K562 (cell line): ENCODE results near the gene HECW1. TPM values are rescaled to one million over a fixed set of nuclear protein-coding genes. Genes with fewer than 3 reads are reported as not detected.

Experiments used
- ATAC-seq: fragments of 200-7000 bp; cut with Tn5 transposase; 3 replicates; pipeline ENCODE4 v1.9.1; 2020; ENCODE audit warnings: moderate library complexity
- BruUV-seq: library from RNA; stranded (reverse); fragments of 400-500 nt; replicated peaks from 2 replicates; lab custom pipeline; 2021; lab: Mats Ljungman, UMichigan
- CTCF ChIA-PET: fragments of 300-600 bp; formaldehyde crosslinking; extraction: SDS; loops from one replicate; lab custom pipeline; 2021; ENCODE audit warnings: low intra/inter-chr PET ratio; lab: Yijun Ruan, JAX
- POLR2A ChIA-PET: fragments of 300-600, 350-650 bp; sonication (Branson Sonifier 250); formaldehyde crosslinking; extraction: SDS; loops from one replicate; lab custom pipeline; 2021; ENCODE audit warnings: antibody characterized with exemption, inconsistent platforms; lab: Yijun Ruan, JAX
- DNase-seq, 4 experiments: peaks; one replicate each; pipeline versions ENCODE4 v3.0.0 to v3.0.0-alpha.2; 2011 to 2018; ENCODE audit warnings: low spot score in 3 of 4, mixed read lengths in 3 of 4; ENCODE audit errors: extremely low read depth in 1 of 4
- FAIRE-seq: peaks from 2 replicates; lab custom pipeline; 2011; peaks lifted over from hg19 to GRCh38; lab: Jason Lieb, UNC
- H2AFZ ChIP-seq: 2 replicates; pipeline ENCODE4 v1.6.0; 2011; ENCODE audit warnings: low read depth, low read length, control low read depth, inconsistent platforms
- H3K27ac ChIP-seq: fragments of 200-600 bp; 3 replicates; pipeline ENCODE4 v1.8.0; 2011; ENCODE audit warnings: low read depth, mild to moderate bottlenecking, control low read depth, inconsistent platforms, low read length, moderate library complexity, mixed read lengths; ENCODE audit errors: extremely low read depth
- H3K27me3 ChIP-seq, 2 experiments: fragments of 300-600 bp in 1 of 2; 2 replicates in 1 of 2; 3 replicates in 1 of 2; pipeline versions ENCODE4 v1.6.0 to v1.8.0; 2011; ENCODE audit warnings: inconsistent platforms in 2 of 2, low read length in 2 of 2, mild to moderate bottlenecking in 1 of 2, mixed read lengths in 1 of 2, moderate library complexity in 1 of 2; ENCODE audit not compliant: control insufficient read depth in 2 of 2, insufficient read depth in 2 of 2
- H3K36me3 ChIP-seq: fragments of 300-600 bp; 3 replicates; pipeline ENCODE4 v1.8.0; 2011; ENCODE audit warnings: mild to moderate bottlenecking, low read length, inconsistent platforms; ENCODE audit not compliant: control insufficient read depth, insufficient read depth
- H3K4me1 ChIP-seq, 2 experiments: fragments of 200-600 bp in 1 of 2; replicated peaks in 1 of 2; 2 replicates in 1 of 2; 3 replicates in 1 of 2; pipeline versions ENCODE4 v1.5.1 to v1.8.0; 2011; ENCODE audit warnings: inconsistent platforms in 2 of 2, low read length in 2 of 2, mild to moderate bottlenecking in 1 of 2, mixed read lengths in 1 of 2, moderate library complexity in 1 of 2; ENCODE audit not compliant: control insufficient read depth in 2 of 2, insufficient read depth in 2 of 2
- H3K4me2 ChIP-seq: 2 replicates; pipeline ENCODE4 v1.6.1; 2011; ENCODE audit warnings: low read length, control low read depth, inconsistent platforms, mixed read lengths; ENCODE audit not compliant: insufficient read depth
- H3K4me3 ChIP-seq: fragments of 200-600 bp; sonication (generic), shearing (Covaris generic); 2 replicates; pipeline ENCODE4 v1.5.1; 2016; ENCODE audit warnings: control low read depth, inconsistent platforms
- H3K79me2 ChIP-seq: fragments of 200-600 bp; 3 replicates; pipeline ENCODE4 v1.8.0; 2011; ENCODE audit warnings: low read length, inconsistent platforms; ENCODE audit not compliant: control insufficient read depth, insufficient read depth
- H3K9ac ChIP-seq, 2 experiments: 2 replicates each; pipeline versions ENCODE4 v1.6.0 to v1.6.1; 2011; ENCODE audit warnings: low read depth in 2 of 2, low read length in 2 of 2, control low read depth in 1 of 2, inconsistent platforms in 1 of 2, mild to moderate bottlenecking in 1 of 2, mixed read lengths in 1 of 2; ENCODE audit not compliant: insufficient read depth in 1 of 2
- H3K9me1 ChIP-seq: one replicate; pipeline ENCODE4 v1.6.0; 2011; ENCODE audit warnings: inconsistent platforms, mild to moderate bottlenecking, low read length, moderate library complexity; ENCODE audit not compliant: control insufficient read depth, insufficient read depth
- H3K9me3 ChIP-seq: replicated peaks from 2 replicates; pipeline ENCODE4 v1.5.1; 2011; ENCODE audit warnings: low read depth, low read length, inconsistent platforms; ENCODE audit not compliant: control insufficient read depth, insufficient read depth
- H4K20me1 ChIP-seq: replicated peaks from 2 replicates; pipeline ENCODE4 v1.6.1; 2011; ENCODE audit warnings: low read length, inconsistent platforms, mixed read lengths; ENCODE audit not compliant: control insufficient read depth, insufficient read depth
- BACH1 ChIP-seq: fragments of 200-800 bp; sonication (Bioruptor generic); IDR thresholded peaks from 2 replicates; pipeline ENCODE4 v1.6.1; 2016; ENCODE audit warnings: missing genetic modification characterization, missing compliant biosample characterization
- CBX3 ChIP-seq, 2 experiments: IDR thresholded peaks; 1 replicate in 1 of 2; 2 replicates in 1 of 2; pipeline ENCODE4 v1.6.1; 2012; ENCODE audit warnings: inconsistent platforms in 2 of 2, low read length in 2 of 2, borderline replicate concordance in 1 of 2, control low read depth in 1 of 2
- CREBBP ChIP-seq: IDR thresholded peaks from one replicate; pipeline ENCODE4 v1.6.1; 2012; ENCODE audit warnings: low read depth, mild to moderate bottlenecking, control low read depth, inconsistent platforms, low read length
- FOXA3 ChIP-seq, 2 experiments: fragments of 450-650 bp in 1 of 2; sonication (generic) in 1 of 2; formaldehyde crosslinking; IDR thresholded peaks in 1 of 2; conservative IDR thresholded peaks in 1 of 2; 2 replicates each; pipeline versions ENCODE4 v1.4.0 to v1.8.0; 2020 to 2022; ENCODE audit warnings: mild to moderate bottlenecking in 2 of 2, missing genetic modification reagents in 1 of 2
- FUS ChIP-seq: fragments of 200-400 bp; formaldehyde crosslinking; optimal IDR thresholded peaks from 2 replicates; pipeline ENCODE3; 2017; ENCODE audit warnings: low read depth, low read length
- JUND ChIP-seq, 2 experiments: IDR thresholded peaks; 2 replicates in 1 of 2; 3 replicates in 1 of 2; pipeline ENCODE4 v1.6.1; 2011; ENCODE audit warnings: borderline replicate concordance in 2 of 2, low read depth in 2 of 2, low read length in 2 of 2, improper control_type of control experiment in 1 of 2, missing biosample characterization in 1 of 2, missing genetic modification characterization in 1 of 2, missing genetic modification reagents in 1 of 2
- MAFF ChIP-seq: IDR thresholded peaks from 2 replicates; pipeline ENCODE4 v1.6.1; 2012; ENCODE audit warnings: low read length, improper control_type of control experiment
- RB1 ChIP-seq: fragments of 450-650 bp; IDR thresholded peaks from 2 replicates; pipeline ENCODE4 v1.6.1; 2017; ENCODE audit warnings: low read depth, mild to moderate bottlenecking
- SOX6 ChIP-seq: fragments of 450-650 bp; IDR thresholded peaks from 2 replicates; pipeline ENCODE4 v1.6.1; 2014; ENCODE audit warnings: mild to moderate bottlenecking
- TAF15 ChIP-seq: fragments of 200-400 bp; formaldehyde crosslinking; IDR thresholded peaks from 2 replicates; pipeline ENCODE4 v1.6.1; 2017; ENCODE audit warnings: mild to moderate bottlenecking, low read depth, low read length, moderate library complexity
- WGBS: fragments of 100-300 bp; shearing (Covaris generic); methylation state at CpG from one replicate; pipeline ENCODE4 v1.1.6; 2016; ENCODE audit warnings: low coverage, mixed read lengths; ENCODE audit not compliant: insufficient coverage; ENCODE audit errors: missing lambda C conversion rate; 5-methylcytosine and 5-hydroxymethylcytosine counted together
- in situ Hi-C: fragments of 300-500 bp; cut with MboI; formaldehyde crosslinking; loops from 4 replicates; pipeline ENCODE4 v1.15.0; 2018; ENCODE audit warnings: inconsistent platforms, mixed read lengths
- intact Hi-C: fragments of 100-400 bp; cut with micrococcal nuclease; formaldehyde crosslinking; loops from 2 replicates; pipeline ENCODE4 v1.14.2; 2022
- polyA plus RNA-seq, 8 experiments: library from polyadenylated mRNA; depleted of rRNA in 4 of 8; stranded (reverse) in 5 of 8; unstranded in 3 of 8; fragments of >200 nt; fragmentation: Nextera tagmentation in 2 of 8; fragmentation: Illumina TruSeq in 1 of 8; extraction: Ambion mirVana in 2 of 8; extraction: Trizol in 1 of 8; gene quantifications; 2 replicates each; pipeline versions ENCODE4 v1.2.1 to v1.2.3, GENCODE V29; 2011 to 2014; ENCODE audit warnings: inconsistent platforms in 1 of 8, missing spikeins in 1 of 8
- total RNA-seq, 7 experiments: library from RNA; depleted of rRNA in 6 of 7; stranded (reverse); fragments of >200 nt in 6 of 7; fragmentation: Illumina TruSeq in 2 of 7; extraction: Trizol in 2 of 7; gene quantifications; 2 replicates each; pipeline versions ENCODE4 v1.2.1 to v1.2.3, GENCODE V29; 2011 to 2021; ENCODE audit warnings: low replicate concordance in 1 of 7
- TF ChIP-seq, protein P1 (sequence below): fragments of 450-650 bp; IDR thresholded peaks from 2 replicates; pipeline ENCODE4 v1.6.1; 2017; ENCODE audit warnings: antibody characterized with exemption, mild to moderate bottlenecking
- TF ChIP-seq, protein P2 (sequence below), 2 experiments: IDR thresholded peaks; 2 replicates each; pipeline ENCODE4 v1.6.1; 2012; ENCODE audit warnings: improper control_type of control experiment in 2 of 2, low read depth in 2 of 2, low read length in 2 of 2, borderline replicate concordance in 1 of 2
- TF ChIP-seq, protein P3 (sequence below): fragments of 450-650 bp; formaldehyde crosslinking; IDR thresholded peaks from 2 replicates; pipeline ENCODE4 v1.4.0; 2020; ENCODE audit warnings: mild to moderate bottlenecking, mixed read lengths

Gene HECW1
- total and polyA plus RNA-seq, 9 of the 15 experiments (the other 6 are each of a cell fraction or from before 2014, with no cell fraction given), result 0.07 to 0.31 (median 0.13) TPM; not detected in 4

DNA sequence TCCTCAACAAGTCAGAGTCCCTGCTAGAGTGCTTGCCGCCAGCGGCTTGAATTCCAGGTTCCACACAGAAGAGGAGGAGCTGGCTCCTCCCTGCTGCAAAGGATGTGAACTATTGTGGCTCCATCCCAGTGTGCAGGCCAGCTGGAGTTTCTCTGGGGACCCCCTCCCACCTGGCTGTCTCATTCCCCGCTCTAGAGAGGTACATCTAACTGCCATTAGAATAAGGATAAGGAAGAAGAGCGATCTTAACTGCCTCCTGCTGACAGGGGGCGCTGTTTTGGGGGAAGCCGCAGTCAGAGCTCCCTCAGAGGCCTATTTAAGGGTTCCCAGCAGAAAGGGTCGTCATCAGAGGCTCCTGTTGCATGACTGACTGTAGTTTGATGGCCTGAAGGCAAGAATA lies 40.8 kb upstream of the HECW1 start:
- Histone ChIP-seq H3K4me2 (peak overlapping the region; percentile 13; the same call in 1 of the 2 replicates), H3K36me3 (no peaks in the 10 kb centered on the region), H2AFZ (peak overlapping the region; percentile 95), H3K9ac (no peak overlapping the region), H4K20me1 (no peaks in the 10 kb centered on the region), H3K9me1 (no peaks in the 10 kb centered on the region), H3K27me3 (no peaks in the 10 kb centered on the region), H3K4me3 (no peak overlapping the region), H3K4me1 (peaks cover 0 to 11% of the 10 kb centered on the region in 2 experiments; a peak in 3 of 5 replicates), H3K9me3 (no peaks in the 10 kb centered on the region), H3K27ac (peak overlapping the region; percentile 65; the same call in 1 of the 3 replicates), H3K79me2 (no peaks in the 10 kb centered on the region)
- in situ Hi-C loops (no loop called here), intact Hi-C loops (loop anchor here (2.0 kb wide), 1 partner anchor 33 kb away; no protein-coding TSS in a partner anchor)
- DNase-seq (peak; percentile 20 to 78 (median 28)), ATAC-seq (peak; percentile 89), FAIRE-seq (peak; percentile 78)
- no TSS peak for BruUV-seq
- ChIA-PET CTCF (no interaction called here), POLR2A (interaction anchor here (0.8 to 1.3 kb wide), 3 partner anchors 13 to 140 kb away, joined by 3 read pairs; partner anchors contain the start of genes MRPL32 and PSMA2)
- 46% methylated on average over 7 of the region's 7 CpGs for WGBS
- TF ChIP-seq RB1, result no peak
- TF ChIP-seq SOX6, result peak; percentile 13; the same call in 1 of the 2 replicates
- no peak for TF ChIP-seq CREBBP
- TF ChIP-seq, protein P1, sequence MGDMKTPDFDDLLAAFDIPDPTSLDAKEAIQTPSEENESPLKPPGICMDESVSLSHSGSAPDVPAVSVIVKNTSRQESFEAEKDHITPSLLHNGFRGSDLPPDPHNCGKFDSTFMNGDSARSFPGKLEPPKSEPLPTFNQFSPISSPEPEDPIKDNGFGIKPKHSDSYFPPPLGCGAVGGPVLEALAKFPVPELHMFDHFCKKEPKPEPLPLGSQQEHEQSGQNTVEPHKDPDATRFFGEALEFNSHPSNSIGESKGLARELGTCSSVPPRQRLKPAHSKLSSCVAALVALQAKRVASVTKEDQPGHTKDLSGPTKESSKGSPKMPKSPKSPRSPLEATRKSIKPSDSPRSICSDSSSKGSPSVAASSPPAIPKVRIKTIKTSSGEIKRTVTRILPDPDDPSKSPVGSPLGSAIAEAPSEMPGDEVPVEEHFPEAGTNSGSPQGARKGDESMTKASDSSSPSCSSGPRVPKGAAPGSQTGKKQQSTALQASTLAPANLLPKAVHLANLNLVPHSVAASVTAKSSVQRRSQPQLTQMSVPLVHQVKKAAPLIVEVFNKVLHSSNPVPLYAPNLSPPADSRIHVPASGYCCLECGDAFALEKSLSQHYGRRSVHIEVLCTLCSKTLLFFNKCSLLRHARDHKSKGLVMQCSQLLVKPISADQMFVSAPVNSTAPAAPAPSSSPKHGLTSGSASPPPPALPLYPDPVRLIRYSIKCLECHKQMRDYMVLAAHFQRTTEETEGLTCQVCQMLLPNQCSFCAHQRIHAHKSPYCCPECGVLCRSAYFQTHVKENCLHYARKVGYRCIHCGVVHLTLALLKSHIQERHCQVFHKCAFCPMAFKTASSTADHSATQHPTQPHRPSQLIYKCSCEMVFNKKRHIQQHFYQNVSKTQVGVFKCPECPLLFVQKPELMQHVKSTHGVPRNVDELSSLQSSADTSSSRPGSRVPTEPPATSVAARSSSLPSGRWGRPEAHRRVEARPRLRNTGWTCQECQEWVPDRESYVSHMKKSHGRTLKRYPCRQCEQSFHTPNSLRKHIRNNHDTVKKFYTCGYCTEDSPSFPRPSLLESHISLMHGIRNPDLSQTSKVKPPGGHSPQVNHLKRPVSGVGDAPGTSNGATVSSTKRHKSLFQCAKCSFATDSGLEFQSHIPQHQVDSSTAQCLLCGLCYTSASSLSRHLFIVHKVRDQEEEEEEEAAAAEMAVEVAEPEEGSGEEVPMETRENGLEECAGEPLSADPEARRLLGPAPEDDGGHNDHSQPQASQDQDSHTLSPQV, result peak; percentile 62; the same call in 1 of the 2 replicates
- no peak for TF ChIP-seq BACH1 (tag)
- TF ChIP-seq, protein P2, sequence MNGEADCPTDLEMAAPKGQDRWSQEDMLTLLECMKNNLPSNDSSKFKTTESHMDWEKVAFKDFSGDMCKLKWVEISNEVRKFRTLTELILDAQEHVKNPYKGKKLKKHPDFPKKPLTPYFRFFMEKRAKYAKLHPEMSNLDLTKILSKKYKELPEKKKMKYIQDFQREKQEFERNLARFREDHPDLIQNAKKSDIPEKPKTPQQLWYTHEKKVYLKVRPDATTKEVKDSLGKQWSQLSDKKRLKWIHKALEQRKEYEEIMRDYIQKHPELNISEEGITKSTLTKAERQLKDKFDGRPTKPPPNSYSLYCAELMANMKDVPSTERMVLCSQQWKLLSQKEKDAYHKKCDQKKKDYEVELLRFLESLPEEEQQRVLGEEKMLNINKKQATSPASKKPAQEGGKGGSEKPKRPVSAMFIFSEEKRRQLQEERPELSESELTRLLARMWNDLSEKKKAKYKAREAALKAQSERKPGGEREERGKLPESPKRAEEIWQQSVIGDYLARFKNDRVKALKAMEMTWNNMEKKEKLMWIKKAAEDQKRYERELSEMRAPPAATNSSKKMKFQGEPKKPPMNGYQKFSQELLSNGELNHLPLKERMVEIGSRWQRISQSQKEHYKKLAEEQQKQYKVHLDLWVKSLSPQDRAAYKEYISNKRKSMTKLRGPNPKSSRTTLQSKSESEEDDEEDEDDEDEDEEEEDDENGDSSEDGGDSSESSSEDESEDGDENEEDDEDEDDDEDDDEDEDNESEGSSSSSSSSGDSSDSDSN (IDR thresholded peaks at IDR 0.05; ENCODE audit: borderline replicate concordance in 1 of 2, low read depth in 2 of 2, low read length in 2 of 2), result 0 out of 4 replicates have a peak, but pooled peaks of 1 of the 2 experiments have one; percentile 21
- no peak for TF ChIP-seq MAFF
- no peak for TF ChIP-seq FUS
- TF ChIP-seq JUND (IDR thresholded peaks at IDR 0.05; ENCODE audit: borderline replicate concordance, low read depth, low read length), result 0 out of 2 replicates have a peak, but pooled peaks have one; percentile 14
- no peak; the same call in 2 of the 3 replicates for TF ChIP-seq JUND (tag; IDR thresholded peaks at IDR 0.05; ENCODE audit: borderline replicate concordance, low read depth, low read length)
- TF ChIP-seq CBX3 (IDR thresholded peaks at IDR 0.05; ENCODE audit: borderline replicate concordance in 1 of 2, low read length in 2 of 2), result peak in 1 of 2 experiments; percentile 68; a peak in 1 of 3 replicates
- TF ChIP-seq FOXA3 (CRISPR knock-in tag; conservative IDR thresholded peaks at IDR 0.05 in 1 of 2, IDR thresholded peaks at IDR 0.05 in 1 of 2), result no peak
- TF ChIP-seq, protein P3, sequence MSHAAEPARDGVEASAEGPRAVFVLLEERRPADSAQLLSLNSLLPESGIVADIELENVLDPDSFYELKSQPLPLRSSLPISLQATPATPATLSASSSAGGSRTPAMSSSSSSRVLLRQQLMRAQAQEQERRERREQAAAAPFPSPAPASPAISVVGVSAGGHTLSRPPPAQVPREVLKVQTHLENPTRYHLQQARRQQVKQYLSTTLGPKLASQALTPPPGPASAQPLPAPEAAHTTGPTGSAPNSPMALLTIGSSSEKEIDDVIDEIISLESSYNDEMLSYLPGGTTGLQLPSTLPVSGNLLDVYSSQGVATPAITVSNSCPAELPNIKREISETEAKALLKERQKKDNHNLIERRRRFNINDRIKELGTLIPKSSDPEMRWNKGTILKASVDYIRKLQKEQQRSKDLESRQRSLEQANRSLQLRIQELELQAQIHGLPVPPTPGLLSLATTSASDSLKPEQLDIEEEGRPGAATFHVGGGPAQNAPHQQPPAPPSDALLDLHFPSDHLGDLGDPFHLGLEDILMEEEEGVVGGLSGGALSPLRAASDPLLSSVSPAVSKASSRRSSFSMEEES (CRISPR knock-in tag), result no peak
- TF ChIP-seq TAF15, result no peak
